Upper lobe of right lung (tissue), 1 donor: Measurements from ENCODE around the gene SAMD1. TPM values are rescaled to one million over a fixed set of nuclear protein-coding genes. Genes with fewer than 3 reads are reported as not detected.
A peak's percentile ranks its signal among the peaks of the same experiment; 100 is the strongest.

Experiments used
- ATAC-seq: fragments of 200-7000 bp; cut with Tn5 transposase; one replicate; pipeline ENCODE4 v1.9.1; 2020; ENCODE audit warnings: mild to moderate bottlenecking, moderate library complexity
- DNase-seq: peaks from one replicate; pipeline ENCODE4 v3.0.0-alpha.2; 2020
- H3K27ac ChIP-seq: fragments of 200-600 bp; one replicate; pipeline ENCODE4 v1.8.0; 2022
- H3K27me3 ChIP-seq: fragments of 200-600 bp; one replicate; pipeline ENCODE4 v1.8.0; 2022; ENCODE audit warnings: mild to moderate bottlenecking
- H3K36me3 ChIP-seq: fragments of 200-600 bp; one replicate; pipeline ENCODE4 v1.8.0; 2022
- H3K4me1 ChIP-seq: fragments of 200-600 bp; one replicate; pipeline ENCODE4 v1.8.0; 2022
- H3K4me3 ChIP-seq: fragments of 200-600 bp; one replicate; pipeline ENCODE4 v1.8.0; 2022; ENCODE audit warnings: mild to moderate bottlenecking
- H3K9me3 ChIP-seq: fragments of 200-600 bp; one replicate; pipeline ENCODE4 v1.8.0; 2022
- intact Hi-C: fragments of 100-400 bp; cut with DNase I; formaldehyde crosslinking; loops from one replicate; pipeline ENCODE4 v1.11.0; 2022
- total RNA-seq: library from RNA; stranded (reverse); fragmentation: NEBNext Ultra II Directional; extraction: Animal tissue kit (Norgen Biotek cat#: 25700); gene quantifications from one replicate; pipeline ENCODE4 v1.2.1, GENCODE V29; 2021
- TF ChIP-seq, protein P1 (sequence below): fragments of 200-600 bp; IDR thresholded peaks from one replicate; pipeline ENCODE4 v1.8.0; 2022; ENCODE audit warnings: antibody characterized with exemption
- donor health status: DM: no; HTN: yes; CAD: no; lungs with severe emphysema.

SAMD1 gene
- total RNA-seq, 1 donor from 2014 or later, result 45.9 TPM

DNA sequence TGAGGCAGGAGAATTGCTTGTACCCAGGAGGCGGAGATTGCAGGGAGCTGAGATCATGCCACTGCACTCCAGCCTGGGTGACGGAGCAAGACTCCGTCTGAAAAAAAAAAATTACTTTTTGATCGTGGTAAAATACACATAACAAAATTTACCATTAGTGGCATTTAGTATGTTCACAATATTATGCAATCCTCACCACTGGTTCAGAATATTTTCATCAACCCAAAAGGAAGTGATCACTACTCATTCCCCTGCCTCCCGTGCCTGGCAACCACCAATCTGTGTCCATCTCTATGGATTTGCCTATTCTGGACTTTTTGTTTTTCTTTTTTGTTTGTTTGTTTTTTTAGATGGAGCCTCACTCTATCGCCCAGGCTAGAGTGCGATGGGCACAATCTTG is 27.4 kb downstream of the SAMD1 start:
- TF ChIP-seq, protein P1, sequence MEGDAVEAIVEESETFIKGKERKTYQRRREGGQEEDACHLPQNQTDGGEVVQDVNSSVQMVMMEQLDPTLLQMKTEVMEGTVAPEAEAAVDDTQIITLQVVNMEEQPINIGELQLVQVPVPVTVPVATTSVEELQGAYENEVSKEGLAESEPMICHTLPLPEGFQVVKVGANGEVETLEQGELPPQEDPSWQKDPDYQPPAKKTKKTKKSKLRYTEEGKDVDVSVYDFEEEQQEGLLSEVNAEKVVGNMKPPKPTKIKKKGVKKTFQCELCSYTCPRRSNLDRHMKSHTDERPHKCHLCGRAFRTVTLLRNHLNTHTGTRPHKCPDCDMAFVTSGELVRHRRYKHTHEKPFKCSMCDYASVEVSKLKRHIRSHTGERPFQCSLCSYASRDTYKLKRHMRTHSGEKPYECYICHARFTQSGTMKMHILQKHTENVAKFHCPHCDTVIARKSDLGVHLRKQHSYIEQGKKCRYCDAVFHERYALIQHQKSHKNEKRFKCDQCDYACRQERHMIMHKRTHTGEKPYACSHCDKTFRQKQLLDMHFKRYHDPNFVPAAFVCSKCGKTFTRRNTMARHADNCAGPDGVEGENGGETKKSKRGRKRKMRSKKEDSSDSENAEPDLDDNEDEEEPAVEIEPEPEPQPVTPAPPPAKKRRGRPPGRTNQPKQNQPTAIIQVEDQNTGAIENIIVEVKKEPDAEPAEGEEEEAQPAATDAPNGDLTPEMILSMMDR, result no peak
- no peaks in the 10 kb centered on the region for H3K4me1 ChIP-seq
- no peaks in the 10 kb centered on the region for H3K36me3 ChIP-seq
- H3K9me3 ChIP-seq, result no peaks in the 10 kb centered on the region
- DNase-seq, result no peak
- no peak overlapping the region for H3K4me3 ChIP-seq
- intact Hi-C loops, result no loop called here
- H3K27ac ChIP-seq, result no peak overlapping the region
- no peak for ATAC-seq
- H3K27me3 ChIP-seq, result peaks cover 16% of the 10 kb centered on the region

DNA sequence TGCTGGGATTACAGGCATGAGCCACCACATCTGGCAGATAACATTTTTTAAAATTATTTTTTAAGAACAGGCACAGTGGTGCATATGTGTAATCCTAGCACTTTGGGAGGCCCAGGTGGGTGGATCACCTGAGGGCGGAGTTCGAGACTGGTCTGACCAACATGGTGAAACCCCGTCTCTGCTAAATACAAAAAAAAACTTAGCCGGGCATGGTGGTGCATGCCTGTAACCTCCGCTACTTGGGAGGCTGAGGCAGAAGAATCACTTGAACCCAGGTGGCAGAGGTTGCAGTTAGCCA is 28.0 kb downstream of the SAMD1 start:
- H3K4me3 ChIP-seq, result no peak overlapping the region
- ATAC-seq, result no peak

DNA sequence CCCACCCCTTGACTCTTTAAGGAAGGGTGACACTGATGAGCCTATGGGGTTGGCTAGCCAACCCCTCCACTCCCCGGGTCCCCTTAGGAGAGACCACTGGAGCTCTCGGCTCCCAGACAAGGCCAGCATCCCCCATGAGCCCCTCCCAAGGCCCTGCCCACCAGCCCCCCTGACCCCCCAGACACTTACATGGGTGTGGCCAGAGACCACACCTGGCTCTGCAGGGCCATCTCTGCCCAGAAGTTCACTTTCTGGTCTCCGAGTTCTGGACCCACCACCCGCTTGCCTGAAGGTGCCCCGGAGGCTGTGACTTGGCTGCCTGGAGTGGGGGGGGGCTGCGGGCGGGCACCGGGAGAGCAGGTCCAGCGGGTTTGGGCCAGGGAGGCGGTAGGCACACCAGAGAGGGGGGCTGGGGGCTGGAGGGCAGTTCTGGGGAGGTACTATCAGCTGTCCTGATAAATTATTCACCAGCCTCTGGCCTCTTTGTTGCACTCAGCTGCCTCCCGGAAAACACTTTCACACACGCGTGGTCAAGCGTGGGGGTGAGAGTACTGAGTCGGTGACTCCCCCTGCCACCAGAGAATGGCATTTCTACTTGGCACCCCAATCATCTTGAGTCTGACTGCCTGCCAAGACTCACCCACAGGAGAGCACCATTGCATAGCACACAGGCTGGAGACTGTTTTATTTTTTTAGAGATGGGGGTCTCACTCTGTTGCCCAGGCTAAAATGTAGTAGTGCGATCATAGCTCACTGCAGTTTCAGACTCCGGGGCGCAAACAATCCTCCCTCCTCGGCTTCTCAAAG is 28.6 kb downstream of the SAMD1 start, which contains the start of gene PALM3:
Gene PALM3 (minus strand): TSS at position 326 of the 807 bp plus-strand sequence. CDS start 96 bp downstream, at position 230.
- intact Hi-C loops, result no loop called here
- TF ChIP-seq, protein P1, result no peak
- Histone ChIP-seq H3K9me3 (no peaks in the 10 kb centered on the region), H3K4me3 (peak within 1 kb of the TSS; percentile 28), H3K27ac (peak within 1 kb of the TSS; percentile 24), H3K4me1 (no peaks in the 10 kb centered on the region), H3K36me3 (no peaks in the 10 kb centered on the region), H3K27me3 (peaks cover 16% of the 10 kb centered on the region)
- peak; percentile 90 for DNase-seq
- peak; percentile 89 for ATAC-seq

More for the DNA sequence above, 28.0 kb downstream of the SAMD1 start:
- no peaks in the 10 kb centered on the region for H3K4me1 ChIP-seq
- intact Hi-C loops, result no loop called here
- TF ChIP-seq, protein P1, result no peak
- H3K27ac ChIP-seq, result peak overlapping the region; percentile 24
- peaks cover 16% of the 10 kb centered on the region for H3K27me3 ChIP-seq
- H3K36me3 ChIP-seq, result no peaks in the 10 kb centered on the region
- no peak for DNase-seq
- H3K9me3 ChIP-seq, result no peaks in the 10 kb centered on the region

DNA sequence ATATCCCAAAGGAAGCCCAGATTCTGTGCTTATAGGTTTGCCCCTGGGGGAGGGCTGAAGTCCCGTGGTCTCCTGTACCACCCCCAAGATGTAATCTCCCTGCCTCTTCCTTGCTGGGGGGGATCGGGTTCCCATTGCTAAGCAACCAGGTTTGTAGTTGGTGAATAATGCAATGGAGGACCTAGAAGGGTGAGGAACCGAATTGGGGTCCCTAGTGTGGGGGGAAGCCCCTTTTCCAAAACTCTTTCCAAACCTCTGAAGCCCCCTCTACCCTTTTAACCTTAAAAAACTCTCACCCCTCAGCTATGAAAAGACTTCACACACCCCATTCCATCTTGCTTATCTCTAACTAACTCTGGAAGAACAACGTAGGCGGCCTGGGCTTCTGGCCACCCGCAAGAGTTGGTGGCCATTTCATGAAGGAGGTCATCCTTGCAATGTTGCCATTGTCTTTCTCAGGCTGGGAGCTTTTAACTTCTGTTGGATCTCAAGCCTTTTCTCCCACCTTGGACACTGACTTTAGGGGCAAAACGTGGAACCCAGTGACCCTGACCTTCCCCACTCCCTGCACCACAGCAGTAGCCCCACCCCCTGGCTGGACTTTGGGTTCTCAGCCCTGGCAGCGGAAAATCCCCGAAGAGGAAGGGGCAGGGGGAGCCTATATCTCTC is 29.3 kb downstream of the SAMD1 start:
- H3K27ac ChIP-seq, result peak overlapping the region; percentile 3
- H3K36me3 ChIP-seq, result no peaks in the 10 kb centered on the region
- peak overlapping the region; percentile 28 for H3K4me3 ChIP-seq
- H3K9me3 ChIP-seq, result no peaks in the 10 kb centered on the region
- intact Hi-C loops, result no loop called here
- H3K4me1 ChIP-seq, result no peaks in the 10 kb centered on the region
- H3K27me3 ChIP-seq, result peaks cover 16% of the 10 kb centered on the region
- ATAC-seq (peak; percentile 18), DNase-seq (no peak)
- TF ChIP-seq, protein P1, result no peak

DNA sequence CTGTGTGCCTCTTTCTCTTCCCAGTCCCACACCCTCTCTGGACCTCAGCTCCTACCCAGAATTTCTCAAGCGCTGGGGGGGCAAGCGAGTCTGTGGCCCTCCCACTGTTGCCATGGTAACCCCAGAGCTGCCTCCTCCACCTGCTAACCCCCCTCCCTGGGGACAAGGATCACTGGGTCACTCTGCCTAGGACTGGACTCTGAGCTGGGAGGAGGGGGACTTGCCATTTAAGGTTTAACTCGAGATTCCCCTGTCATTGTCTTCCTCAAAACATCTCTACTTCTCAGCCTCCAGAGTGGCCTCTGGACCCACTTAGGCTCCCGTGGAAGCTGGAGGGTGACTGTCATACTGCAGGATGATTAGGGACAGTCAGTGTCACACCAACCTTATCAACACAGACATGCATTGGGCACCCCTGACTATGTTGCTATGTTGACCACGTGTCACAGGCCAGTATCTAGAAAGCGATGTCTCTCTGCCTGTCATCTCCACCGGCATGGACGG is 30.8 kb downstream of the SAMD1 start:
- DNase-seq, result no peak
- no peak for ATAC-seq
- Histone ChIP-seq H3K4me3 (no peak overlapping the region), H3K27ac (no peak overlapping the region), H3K27me3 (peaks cover 16% of the 10 kb centered on the region), H3K36me3 (no peaks in the 10 kb centered on the region), H3K9me3 (no peaks in the 10 kb centered on the region), H3K4me1 (no peaks in the 10 kb centered on the region)
- intact Hi-C loops, result no loop called here
- TF ChIP-seq, protein P1, result no peak
